Adrenal gland (tissue), 12 donors: Measurements from ENCODE around the gene LPP. TPM values are rescaled to one million over a fixed set of nuclear protein-coding genes. Genes with fewer than 3 reads are reported as not detected.
A peak's percentile ranks its signal among the peaks of the same experiment; 100 is the strongest.

Experiments
- DNase-seq, 7 donors: peaks; one replicate each; pipeline ENCODE4 v3.0.0-alpha.2; 2019 to 2020
- H3K27ac ChIP-seq, 5 donors: fragments of 200-600 bp; sonication (generic) in 4 of 5; 1 replicate in 3 of 5; 2 replicates in 2 of 5; pipeline versions ENCODE4 v1.5.1 to v1.8.0; 2016 to 2020; ENCODE audit warnings: mild to moderate bottlenecking in 1 of 5
- H3K27me3 ChIP-seq: fragments of 200-600 bp; 2 replicates; pipeline ENCODE4 v1.8.0; 2021
- H3K36me3 ChIP-seq, 2 donors: fragments of 200-600 bp; replicated peaks in 1 of 2; 1 replicate in 1 of 2; 2 replicates in 1 of 2; pipeline versions ENCODE4 v1.5.1 to v1.8.0; 2018 to 2022
- H3K4me1 ChIP-seq, 2 donors: fragments of 200-600 bp; replicated peaks in 1 of 2; 1 replicate in 1 of 2; 2 replicates in 1 of 2; pipeline versions ENCODE4 v1.5.1 to v1.8.0; 2018 to 2021
- H3K4me3 ChIP-seq, 4 donors: fragments of 200-600 bp; sonication (generic) in 3 of 4; one replicate each; pipeline ENCODE4 v1.5.1; 2016 to 2018
- H3K9me3 ChIP-seq, 3 donors: fragments of 200-600 bp; sonication (generic) in 1 of 3; replicated peaks in 1 of 3; 1 replicate in 2 of 3; 2 replicates in 1 of 3; pipeline versions ENCODE4 v1.5.1 to v1.8.0; 2016 to 2021
- POLR2A ChIP-seq, 2 donors: fragments of 450-650 bp; IDR thresholded peaks; one replicate each; pipeline ENCODE4 v1.6.1; 2017; ENCODE audit warnings: antibody characterized with exemption in 2 of 2, mild to moderate bottlenecking in 2 of 2, moderate library complexity in 1 of 2
- WGBS, 4 donors: extraction: QIAGEN DNeasy Blood & Tissue Kit in 2 of 4; methylation state at CpG; one replicate each; pipeline versions ENCODE4 v1.1.5 to v1.1.7; 2013 to 2017; 5-methylcytosine and 5-hydroxymethylcytosine counted together
- intact Hi-C, 2 donors: fragments of 100-400 bp; cut with DNase I; formaldehyde crosslinking; loops; one replicate each; pipeline versions ENCODE4 v1.14.1 to v1.15.0; 2022 to 2023
- polyA plus RNA-seq, 3 donors: library from polyadenylated mRNA; stranded (reverse); fragments of 200-250 nt in 2 of 3; fragments of 350-450 nt in 1 of 3; fragmentation: Illumina TruSeq in 1 of 3; extraction: RNeasy Lipid Tissue Mini Kit (QIAGEN cat#74804) in 1 of 3; gene quantifications; one replicate each; pipeline ENCODE4 v1.2.3, GENCODE V29; 2013 to 2014
- total RNA-seq, 9 donors: library from RNA; depleted of rRNA in 4 of 9; stranded (reverse); fragments of >200 nt in 4 of 9; fragments of 120-200 nt in 1 of 9; fragmentation: NEBNext Ultra II Directional in 1 of 9; extraction: Animal tissue kit (Norgen Biotek cat#: 25700) in 1 of 9; gene quantifications; one replicate each; pipeline versions ENCODE4 v1.1.0 to v1.2.4, GENCODE V29; 2013 to 2023
- TF ChIP-seq, protein P1 (sequence below), 6 experiments: fragments of 450-650 bp in 4 of 6; fragments of 200-600 bp in 2 of 6; sonication (generic) in 1 of 6; IDR thresholded peaks; 1 replicate in 5 of 6; 2 replicates in 1 of 6; pipeline versions ENCODE4 v1.5.1 to v1.8.0; 2016 to 2021; ENCODE audit warnings: antibody characterized with exemption in 6 of 6, mild to moderate bottlenecking in 2 of 6, moderate library complexity in 1 of 6
- donor health status: healthy with polysubstance abuse.
- donor health status: Bipolar disorder and iron deficiency.
- donor health status: DM: yes; HTN: yes; CAD: no.
- donor health status: DM: no; HTN: no; CAD: no.
- donor health status: DM: no; HTN: no; CAD: no.
- donor health status: DM: yes; HTN: yes; CAD: no.

The LPP gene
- total and polyA plus RNA-seq, 12 donors = 7.0 to 170 (median 101) TPM

DNA sequence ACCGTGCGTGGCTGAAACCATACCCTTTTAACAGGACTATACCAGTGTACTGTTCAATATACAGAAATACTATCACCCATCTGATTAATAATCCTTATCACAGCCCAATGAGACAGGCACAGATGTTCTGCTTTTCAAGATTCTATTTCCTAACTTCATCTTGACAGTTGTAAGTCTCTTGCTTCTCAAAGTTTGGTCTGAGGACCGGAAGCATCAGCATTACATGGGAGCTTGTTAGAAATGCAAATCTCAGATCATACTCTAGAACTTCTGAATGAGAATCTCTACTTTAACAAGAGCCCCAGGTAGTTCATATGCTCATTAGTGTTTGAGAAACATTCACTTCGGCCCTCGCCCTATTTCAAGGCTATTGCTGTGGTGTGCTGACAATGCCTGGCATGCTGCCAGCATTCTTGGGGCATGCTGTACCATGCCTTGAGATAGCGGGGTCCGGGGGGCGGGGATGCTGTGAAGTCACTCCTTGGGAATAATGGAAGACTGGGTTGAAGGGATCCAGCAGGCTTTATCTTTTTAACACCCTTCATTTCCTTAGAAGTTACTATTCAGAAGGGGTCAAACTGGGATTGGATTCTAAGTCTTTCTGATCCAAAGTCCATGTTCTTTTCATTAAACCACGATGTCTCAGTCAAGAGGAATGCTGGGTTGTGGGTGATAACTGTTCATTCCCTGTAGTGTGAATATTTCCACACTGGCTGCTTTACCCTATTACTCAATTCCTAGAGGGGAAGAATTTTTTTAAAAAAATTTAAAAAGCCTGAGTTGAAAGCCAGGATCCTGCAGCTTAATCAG lies 194.7 kb downstream of the LPP start:
- no peaks in the 10 kb centered on the region for H3K27me3 ChIP-seq
- H3K36me3 ChIP-seq = no peaks in the 10 kb centered on the region
- DNase-seq = peak; percentile 38 to 74 (median 66)
- peaks cover 9 to 26% of the 10 kb centered on the region in 2 donors for H3K4me1 ChIP-seq
- peak overlapping the region in 3 of 5 donors; percentile 20 to 84 (median 50) for H3K27ac ChIP-seq
- 43 to 54% (median 44%) methylated on average over 9 of the region's 9 CpGs for WGBS, 4 donors
- intact Hi-C loops = no loop called here
- no peaks in the 10 kb centered on the region for H3K9me3 ChIP-seq
- H3K4me3 ChIP-seq = no peak overlapping the region
- TF ChIP-seq, protein P1, sequence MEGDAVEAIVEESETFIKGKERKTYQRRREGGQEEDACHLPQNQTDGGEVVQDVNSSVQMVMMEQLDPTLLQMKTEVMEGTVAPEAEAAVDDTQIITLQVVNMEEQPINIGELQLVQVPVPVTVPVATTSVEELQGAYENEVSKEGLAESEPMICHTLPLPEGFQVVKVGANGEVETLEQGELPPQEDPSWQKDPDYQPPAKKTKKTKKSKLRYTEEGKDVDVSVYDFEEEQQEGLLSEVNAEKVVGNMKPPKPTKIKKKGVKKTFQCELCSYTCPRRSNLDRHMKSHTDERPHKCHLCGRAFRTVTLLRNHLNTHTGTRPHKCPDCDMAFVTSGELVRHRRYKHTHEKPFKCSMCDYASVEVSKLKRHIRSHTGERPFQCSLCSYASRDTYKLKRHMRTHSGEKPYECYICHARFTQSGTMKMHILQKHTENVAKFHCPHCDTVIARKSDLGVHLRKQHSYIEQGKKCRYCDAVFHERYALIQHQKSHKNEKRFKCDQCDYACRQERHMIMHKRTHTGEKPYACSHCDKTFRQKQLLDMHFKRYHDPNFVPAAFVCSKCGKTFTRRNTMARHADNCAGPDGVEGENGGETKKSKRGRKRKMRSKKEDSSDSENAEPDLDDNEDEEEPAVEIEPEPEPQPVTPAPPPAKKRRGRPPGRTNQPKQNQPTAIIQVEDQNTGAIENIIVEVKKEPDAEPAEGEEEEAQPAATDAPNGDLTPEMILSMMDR (IDR thresholded peaks at IDR 0.05) = no peak
- no peak for TF ChIP-seq POLR2A (IDR thresholded peaks at IDR 0.05)

DNA sequence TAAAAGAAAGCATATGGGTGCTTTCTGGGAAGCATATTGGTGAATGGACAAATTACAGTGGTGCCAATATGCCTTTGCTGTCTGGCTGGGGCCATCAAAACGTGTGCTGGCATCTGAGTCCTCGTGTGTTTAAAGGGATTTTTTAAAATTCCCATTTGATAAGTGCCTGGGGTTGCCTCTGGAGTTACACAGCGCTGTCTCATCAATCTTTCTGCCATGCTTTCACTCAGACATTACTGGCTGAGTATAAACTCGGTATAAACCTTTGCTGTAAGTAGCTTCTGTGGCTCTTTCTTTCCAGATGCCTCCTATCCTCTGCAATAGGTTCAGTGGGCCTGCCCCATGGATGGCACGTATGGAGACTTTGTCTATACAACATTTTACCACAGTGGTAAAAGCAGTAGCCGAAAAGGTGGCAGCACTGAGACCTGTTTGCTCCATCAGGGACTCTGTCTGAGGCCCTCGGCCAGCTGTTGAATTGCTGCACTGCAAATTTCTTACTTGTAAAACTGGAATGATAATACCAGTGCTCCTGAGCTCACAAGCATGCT lies 195.5 kb downstream of the LPP start:
- H3K9me3 ChIP-seq = no peaks in the 10 kb centered on the region
- no peak for TF ChIP-seq POLR2A (IDR thresholded peaks at IDR 0.05)
- TF ChIP-seq, protein P1 (IDR thresholded peaks at IDR 0.05) = no peak
- DNase-seq = no peak
- H3K27me3 ChIP-seq = no peaks in the 10 kb centered on the region
- intact Hi-C loops = no loop called here
- 72 to 83% (median 76%) methylated on average over 6 to 7 of the region's 7 CpGs for WGBS, 4 donors
- no peak overlapping the region for H3K4me3 ChIP-seq
- H3K36me3 ChIP-seq = no peaks in the 10 kb centered on the region
- H3K4me1 ChIP-seq = peaks cover 9 to 26% of the 10 kb centered on the region in 2 donors
- H3K27ac ChIP-seq = peak overlapping the region in 2 of 5 donors; percentile 23 to 60

DNA sequence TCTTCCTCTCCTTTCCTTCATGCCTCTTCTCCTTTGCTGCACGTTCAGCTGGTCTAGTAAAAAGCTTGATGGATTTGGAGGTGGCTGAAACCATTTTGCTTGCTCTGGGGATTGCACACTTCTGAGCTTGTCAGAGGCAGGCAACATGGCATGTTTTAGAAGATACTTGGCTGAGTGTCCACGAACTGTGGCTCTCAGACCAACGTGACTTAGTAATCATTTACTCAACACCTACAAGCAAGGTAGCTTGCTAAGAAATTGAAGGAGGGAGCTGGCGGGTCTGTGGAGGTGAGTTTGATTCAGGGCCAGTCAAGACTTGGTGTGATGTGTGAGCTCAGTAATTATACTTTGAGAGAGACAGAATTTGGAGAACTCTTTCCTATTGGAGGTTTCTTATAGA lies 196.0 kb downstream of the LPP start:
- peaks cover 9 to 26% of the 10 kb centered on the region in 2 donors for H3K4me1 ChIP-seq
- WGBS, 4 donors = 61 to 71% (median 66%) methylated on average over 4 of the region's 4 CpGs
- peak overlapping the region in 1 of 5 donors; percentile 60 for H3K27ac ChIP-seq

DNA sequence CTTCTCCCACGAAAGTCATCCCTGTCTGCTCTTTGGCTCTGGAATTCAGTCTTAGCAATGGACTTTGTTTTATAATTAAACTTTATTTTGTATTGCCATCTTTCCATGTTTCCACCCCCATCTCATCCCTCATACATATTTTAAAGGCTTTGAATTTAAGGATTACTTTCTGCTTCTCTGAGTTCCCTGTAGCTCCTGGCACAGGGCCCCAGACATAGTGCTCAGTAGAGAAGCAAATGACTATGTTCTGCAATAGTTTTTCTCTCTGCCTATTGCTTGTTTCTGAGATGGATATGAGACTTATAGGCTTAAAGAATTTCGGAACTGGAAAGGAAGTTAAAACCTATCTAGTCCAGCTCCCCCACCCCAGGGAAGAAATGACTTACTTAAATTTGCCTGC lies 197.0 kb downstream of the LPP start:
- no peak overlapping the region for H3K4me3 ChIP-seq
- no peaks in the 10 kb centered on the region for H3K9me3 ChIP-seq
- H3K36me3 ChIP-seq = no peaks in the 10 kb centered on the region
- H3K27me3 ChIP-seq = no peaks in the 10 kb centered on the region
- no peak for DNase-seq
- WGBS, 4 donors = 87 to 98% (median 93%) methylated on average over 2 of the region's 2 CpGs
- intact Hi-C loops = no loop called here
- H3K27ac ChIP-seq = no peak overlapping the region
- TF ChIP-seq, protein P1 (IDR thresholded peaks at IDR 0.05) = no peak
- no peak for TF ChIP-seq POLR2A (IDR thresholded peaks at IDR 0.05)
- H3K4me1 ChIP-seq = peaks cover 9 to 26% of the 10 kb centered on the region in 2 donors

More for the DNA sequence above, 196.0 kb downstream of the LPP start:
- no peaks in the 10 kb centered on the region for H3K9me3 ChIP-seq
- no peak overlapping the region for H3K4me3 ChIP-seq
- H3K36me3 ChIP-seq = no peaks in the 10 kb centered on the region
- intact Hi-C loops = no loop called here
- TF ChIP-seq, protein P1 (IDR thresholded peaks at IDR 0.05) = no peak
- TF ChIP-seq POLR2A (IDR thresholded peaks at IDR 0.05) = no peak
- no peak for DNase-seq
- no peaks in the 10 kb centered on the region for H3K27me3 ChIP-seq
